ENCODE data around the gene CBLB. TPM values are rescaled to one million over a fixed set of nuclear protein-coding genes. Genes with fewer than 3 reads are reported as not detected.

Gene CBLB
- total RNA-seq, 5 donors from 2014 or later (not counting 1 experiment from before 2014, with no cell fraction given) = 81.3 to 120 (median 99.6) TPM

DNA sequence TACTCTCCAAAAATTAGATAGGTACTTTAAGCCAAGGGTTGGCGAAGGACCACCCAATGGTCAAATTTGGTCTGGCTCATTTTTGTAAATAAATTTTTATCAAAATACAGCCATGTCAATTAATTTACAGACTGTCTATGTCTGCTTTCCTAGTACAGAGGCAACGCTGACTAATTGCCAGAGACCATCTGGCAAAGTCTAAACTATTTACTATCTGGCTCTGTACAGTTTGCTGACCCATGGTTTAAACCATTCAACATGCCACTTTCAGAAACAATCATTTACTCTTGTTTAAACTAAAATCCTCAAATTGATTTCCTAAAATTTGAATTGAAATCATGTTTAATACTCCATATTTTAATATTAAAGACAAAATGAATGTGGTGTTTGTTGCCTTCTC, 25.9 kb downstream of the CBLB start:
- Histone ChIP-seq H3K36me3 (ENCODE audit: control insufficient read depth in 2 of 2, extremely low read depth in 1 of 2, insufficient read depth in 1 of 2, low read length in 1 of 2) (peaks cover 0 to 29% of the 10 kb centered on the region in 2 donors), H3K27me3 (replicated peaks in 1 of 2; ENCODE audit: control insufficient read depth in 2 of 2, extremely low read depth in 1 of 2, insufficient read depth in 2 of 2, low read length in 1 of 2) (no peaks in the 10 kb centered on the region), H3K4me1 (ENCODE audit: control insufficient read depth in 1 of 2, extremely low read depth in 1 of 2, insufficient read depth in 2 of 2, low read length in 2 of 2) (peaks cover 7 to 14% of the 10 kb centered on the region in 2 experiments), H3K4me3 (ENCODE audit: control insufficient read depth in 1 of 2, extremely low read depth in 1 of 2, low read length in 1 of 2) (no peak overlapping the region), H3K9me3 (no peaks in the 10 kb centered on the region), H3K27ac (ENCODE audit: low read length) (no peak overlapping the region)
- CTCF ChIA-PET = no interaction called here
- POLR2A ChIA-PET = no interaction called here
- no peaks in the 10 kb centered on the region for H3K27me3 Mint-ChIP-seq
- H3K36me3 Mint-ChIP-seq = peaks cover 45% of the 10 kb centered on the region
- no peak overlapping the region for H3K27ac Mint-ChIP-seq
- H3K4me1 Mint-ChIP-seq = peaks cover 51 to 63% (median 62%) of the 10 kb centered on the region in 3 donors
- WGBS (ENCODE audit: insufficient coverage) = 100% methylated on average over 1 of the region's 2 CpGs
- ATAC-seq (replicated peaks in 1 of 4) (no peak), DNase-seq (no peak)
- H3K9me3 Mint-ChIP-seq = no peaks in the 10 kb centered on the region
- no peak overlapping the region for H3K4me3 Mint-ChIP-seq

DNA sequence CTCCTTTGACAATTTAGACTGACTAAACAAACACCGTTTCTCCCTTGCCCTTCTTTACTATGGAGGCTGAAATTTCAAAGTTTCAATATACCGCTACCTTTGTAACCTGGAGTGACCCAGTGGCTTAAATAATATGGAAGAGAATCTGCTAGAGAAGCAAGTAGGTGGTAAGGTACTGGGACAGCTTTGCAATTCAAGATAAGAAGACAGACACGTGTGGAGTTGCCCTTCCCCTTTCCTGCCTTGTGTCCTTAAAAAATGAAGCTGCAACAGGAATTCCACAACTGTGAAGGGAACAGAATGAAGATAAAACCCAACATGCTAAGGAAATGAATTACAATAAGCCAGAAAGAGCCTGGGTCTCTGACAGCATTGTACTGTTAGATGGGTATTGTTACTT, 26.4 kb downstream of the CBLB start:
- Mint-ChIP-seq H3K27ac (peak overlapping the region; percentile 46 to 69), H3K9me3 (no peaks in the 10 kb centered on the region), H3K27me3 (no peaks in the 10 kb centered on the region), H3K4me1 (peaks cover 51 to 61% (median 61%) of the 10 kb centered on the region in 3 donors), H3K36me3 (peaks cover 43% of the 10 kb centered on the region), H3K4me3 (no peak overlapping the region)
- Histone ChIP-seq H3K9me3 (no peaks in the 10 kb centered on the region), H3K4me1 (ENCODE audit: control insufficient read depth in 1 of 2, extremely low read depth in 1 of 2, insufficient read depth in 2 of 2, low read length in 2 of 2) (peaks cover 7 to 10% of the 10 kb centered on the region in 2 experiments), H3K27me3 (replicated peaks in 1 of 2; ENCODE audit: control insufficient read depth in 2 of 2, extremely low read depth in 1 of 2, insufficient read depth in 2 of 2, low read length in 1 of 2) (no peaks in the 10 kb centered on the region), H3K4me3 (ENCODE audit: control insufficient read depth in 1 of 2, extremely low read depth in 1 of 2, low read length in 1 of 2) (no peak overlapping the region), H3K27ac (ENCODE audit: low read length) (no peak overlapping the region), H3K36me3 (ENCODE audit: control insufficient read depth in 2 of 2, extremely low read depth in 1 of 2, insufficient read depth in 1 of 2, low read length in 1 of 2) (peaks cover 0 to 27% of the 10 kb centered on the region in 2 donors)
- WGBS (ENCODE audit: insufficient coverage) = 100% methylated on average over 1 of the region's 3 CpGs
- ATAC-seq (replicated peaks in 1 of 4) = no peak
- POLR2A ChIA-PET = no interaction called here
- CTCF ChIA-PET = no interaction called here
- no peak for DNase-seq

DNA sequence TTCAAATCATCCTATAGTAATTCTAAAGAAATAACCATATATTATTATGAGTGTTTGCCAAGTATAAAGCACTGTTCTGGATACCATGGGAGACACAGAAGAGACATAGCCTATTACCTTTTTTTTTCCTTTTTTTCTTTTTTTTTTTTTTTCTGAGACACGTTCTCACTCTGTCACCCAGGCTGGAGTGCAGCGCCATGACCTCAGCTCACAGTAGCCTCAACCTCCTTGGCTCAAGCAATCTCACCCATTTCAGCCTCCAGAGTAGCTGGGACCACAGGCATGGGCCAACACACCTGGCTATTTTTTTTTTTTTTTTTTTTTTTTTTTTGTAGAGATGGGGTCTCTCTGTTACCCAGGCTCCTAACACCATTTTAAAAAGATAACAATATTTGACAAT, 30.9 kb downstream of the CBLB start:
- CTCF ChIA-PET = interaction anchor here (0.7 kb wide), 3 partner anchors 14 to 1228 kb away, joined by 3 to 4 read pairs (median 3); no protein-coding TSS in a partner anchor
- no peak overlapping the region for H3K4me3 ChIP-seq (ENCODE audit: control insufficient read depth in 1 of 2, extremely low read depth in 1 of 2, low read length in 1 of 2)
- H3K36me3 ChIP-seq (ENCODE audit: control insufficient read depth in 2 of 2, extremely low read depth in 1 of 2, insufficient read depth in 1 of 2, low read length in 1 of 2) = peaks cover 0 to 22% of the 10 kb centered on the region in 2 donors
- DNase-seq (no peak), ATAC-seq (replicated peaks in 1 of 4) (no peak)
- no peaks in the 10 kb centered on the region for H3K27me3 Mint-ChIP-seq
- H3K27ac ChIP-seq (ENCODE audit: low read length) = no peak overlapping the region
- H3K27ac Mint-ChIP-seq = peak overlapping the region in 1 of 2 donors; percentile 53
- H3K4me1 ChIP-seq (ENCODE audit: control insufficient read depth in 1 of 2, extremely low read depth in 1 of 2, insufficient read depth in 2 of 2, low read length in 2 of 2) = peaks cover 4 to 10% of the 10 kb centered on the region in 2 experiments
- no CpG with 5 or more reads among the region's 2 CpGs for WGBS (ENCODE audit: insufficient coverage)
- H3K36me3 Mint-ChIP-seq = peaks cover 57% of the 10 kb centered on the region
- POLR2A ChIA-PET = interaction anchor here in 1 of 2 donors (0.6 to 1.5 kb wide), 3 partner anchors 14 to 31 kb away, joined by 3 to 5 read pairs (median 4); partner anchors contain the start of gene CBLB
- peaks cover 68 to 71% (median 70%) of the 10 kb centered on the region in 3 donors for H3K4me1 Mint-ChIP-seq
- no peaks in the 10 kb centered on the region for H3K9me3 ChIP-seq
- H3K9me3 Mint-ChIP-seq = no peaks in the 10 kb centered on the region
- H3K27me3 ChIP-seq (replicated peaks in 1 of 2; ENCODE audit: control insufficient read depth in 2 of 2, extremely low read depth in 1 of 2, insufficient read depth in 2 of 2, low read length in 1 of 2) = no peaks in the 10 kb centered on the region
- H3K4me3 Mint-ChIP-seq = no peak overlapping the region

DNA sequence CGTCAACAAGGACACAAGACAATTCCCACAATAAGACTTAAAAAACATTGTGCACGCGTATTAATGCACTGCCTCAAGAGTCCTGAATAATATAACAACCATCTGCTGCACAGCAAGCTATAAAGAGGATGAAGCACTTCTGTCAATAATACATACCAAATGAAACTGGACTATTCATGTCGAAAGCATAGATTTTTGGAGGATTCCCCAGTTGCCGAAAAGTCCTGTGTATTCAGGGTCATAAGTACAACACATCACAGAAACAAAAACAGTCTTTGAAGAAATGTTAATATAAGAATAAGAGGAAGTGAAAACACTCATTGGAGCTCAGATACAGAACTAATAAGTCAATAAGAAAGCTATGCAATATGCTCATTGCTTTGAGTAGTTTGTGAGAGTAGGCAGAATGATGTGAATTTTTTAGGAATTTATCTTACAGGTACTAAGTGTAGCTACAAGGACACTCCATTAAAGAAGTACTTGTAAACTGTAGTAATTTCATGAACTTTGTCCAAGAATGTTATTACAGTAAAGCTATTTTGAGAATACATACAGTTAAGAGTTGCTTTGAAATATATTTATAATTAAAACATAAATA, 31.6 kb downstream of the CBLB start:
- Histone ChIP-seq H3K27me3 (replicated peaks in 1 of 2; ENCODE audit: control insufficient read depth in 2 of 2, extremely low read depth in 1 of 2, insufficient read depth in 2 of 2, low read length in 1 of 2) (no peaks in the 10 kb centered on the region), H3K27ac (ENCODE audit: low read length) (peak overlapping the region; percentile 54), H3K36me3 (ENCODE audit: control insufficient read depth in 2 of 2, extremely low read depth in 1 of 2, insufficient read depth in 1 of 2, low read length in 1 of 2) (peaks cover 0 to 17% of the 10 kb centered on the region in 2 donors), H3K4me1 (ENCODE audit: control insufficient read depth in 1 of 2, extremely low read depth in 1 of 2, insufficient read depth in 2 of 2, low read length in 2 of 2) (peaks cover 6 to 16% of the 10 kb centered on the region in 2 experiments), H3K9me3 (no peaks in the 10 kb centered on the region), H3K4me3 (ENCODE audit: control insufficient read depth in 1 of 2, extremely low read depth in 1 of 2, low read length in 1 of 2) (peak overlapping the region in 1 of 2 donors; percentile 9)
- ChIA-PET CTCF (interaction anchor here in 1 of 2 donors (0.7 kb wide), 1 partner anchor 370 kb away, joined by 3 read pairs; no protein-coding TSS in a partner anchor), POLR2A (interaction anchor here in 1 of 2 donors (0.6 to 1.5 kb wide), 5 partner anchors 12 to 49 kb away, joined by 3 to 5 read pairs (median 3); partner anchors contain the start of gene CBLB)
- DNase-seq (no peak), ATAC-seq (replicated peaks in 1 of 4) (no peak)
- peaks cover 57% of the 10 kb centered on the region for H3K36me3 Mint-ChIP-seq
- peak overlapping the region; percentile 81 to 91 for H3K27ac Mint-ChIP-seq
- peaks cover 72 to 73% (median 73%) of the 10 kb centered on the region in 3 donors for H3K4me1 Mint-ChIP-seq
- peak overlapping the region; percentile 30 to 73 (median 63) for H3K4me3 Mint-ChIP-seq
- no peaks in the 10 kb centered on the region for H3K27me3 Mint-ChIP-seq
- no peaks in the 10 kb centered on the region for H3K9me3 Mint-ChIP-seq
- no CpG with 5 or more reads among the region's 5 CpGs for WGBS (ENCODE audit: insufficient coverage)

DNA sequence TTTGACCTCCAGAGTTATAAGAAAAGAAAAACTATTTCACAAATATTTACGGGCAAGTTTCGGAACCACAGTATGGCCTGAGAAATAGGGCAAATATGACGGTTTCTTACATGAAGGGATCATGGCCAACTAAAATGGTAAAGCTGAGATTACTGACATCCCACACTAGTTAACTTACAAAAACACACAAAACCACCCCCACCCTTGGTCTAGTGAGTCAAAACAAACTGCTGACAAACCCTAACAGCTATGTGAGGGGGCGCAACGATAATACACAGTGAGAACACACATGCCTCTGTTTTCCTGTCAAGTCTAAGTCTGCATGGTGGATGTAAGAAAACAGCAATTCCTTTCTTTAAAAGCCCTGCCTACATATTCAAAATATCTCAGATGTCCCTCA, 32.3 kb downstream of the CBLB start:
- Histone ChIP-seq H3K4me1 (ENCODE audit: control insufficient read depth in 1 of 2, extremely low read depth in 1 of 2, insufficient read depth in 2 of 2, low read length in 2 of 2) (peaks cover 6 to 18% of the 10 kb centered on the region in 2 experiments), H3K4me3 (ENCODE audit: control insufficient read depth in 1 of 2, extremely low read depth in 1 of 2, low read length in 1 of 2) (peak overlapping the region in 1 of 2 donors; percentile 8), H3K27me3 (replicated peaks in 1 of 2; ENCODE audit: control insufficient read depth in 2 of 2, extremely low read depth in 1 of 2, insufficient read depth in 2 of 2, low read length in 1 of 2) (no peaks in the 10 kb centered on the region), H3K9me3 (no peaks in the 10 kb centered on the region), H3K36me3 (ENCODE audit: control insufficient read depth in 2 of 2, extremely low read depth in 1 of 2, insufficient read depth in 1 of 2, low read length in 1 of 2) (peaks cover 0 to 11% of the 10 kb centered on the region in 2 donors), H3K27ac (ENCODE audit: low read length) (peak overlapping the region; percentile 54)
- ChIA-PET CTCF (interaction anchor here in 1 of 2 donors (0.7 kb wide), 1 partner anchor 370 kb away, joined by 3 read pairs; no protein-coding TSS in a partner anchor), POLR2A (interaction anchor here in 1 of 2 donors (0.6 to 1.5 kb wide), 4 partner anchors 11 to 50 kb away, joined by 3 to 4 read pairs (median 3); no protein-coding TSS in a partner anchor)
- peaks cover 54% of the 10 kb centered on the region for H3K36me3 Mint-ChIP-seq
- H3K4me1 Mint-ChIP-seq = peaks cover 74 to 79% (median 76%) of the 10 kb centered on the region in 3 donors
- peak overlapping the region; percentile 30 to 73 (median 63) for H3K4me3 Mint-ChIP-seq
- DNase-seq (peak in 10 of 35 experiments; percentile 9 to 49 (median 18)), ATAC-seq (replicated peaks in 1 of 4) (peak in 3 of 4 experiments; percentile 43 to 67 (median 56))
- H3K27ac Mint-ChIP-seq = peak overlapping the region; percentile 81 to 91
- no peaks in the 10 kb centered on the region for H3K27me3 Mint-ChIP-seq
- H3K9me3 Mint-ChIP-seq = no peaks in the 10 kb centered on the region
- WGBS (ENCODE audit: insufficient coverage) = 40% methylated on average over 1 of the region's 5 CpGs

DNA sequence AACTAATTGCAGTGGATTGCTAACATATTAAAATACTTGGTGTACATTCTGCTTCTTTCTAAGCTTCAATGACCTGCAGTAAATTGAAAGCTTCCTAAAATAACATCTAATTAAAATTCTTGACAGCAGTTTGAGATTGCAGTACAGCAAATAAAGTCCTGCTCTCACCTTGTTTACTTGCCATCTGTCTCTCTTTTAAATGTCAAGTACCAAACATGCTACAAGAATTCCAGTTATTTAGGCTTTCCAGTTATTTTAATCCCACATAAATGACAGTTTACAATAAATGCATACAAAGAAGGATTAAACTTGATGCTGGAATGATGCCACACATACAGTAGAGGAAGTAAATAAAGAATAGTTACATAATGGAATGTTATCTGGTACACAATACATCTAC, 33.2 kb downstream of the CBLB start:
- Mint-ChIP-seq H3K27ac (peak overlapping the region; percentile 70 to 81), H3K36me3 (peaks cover 61% of the 10 kb centered on the region), H3K4me3 (no peak overlapping the region), H3K4me1 (peaks cover 83 to 87% (median 85%) of the 10 kb centered on the region in 3 donors), H3K27me3 (no peaks in the 10 kb centered on the region), H3K9me3 (no peaks in the 10 kb centered on the region)
- no peak for ATAC-seq (replicated peaks in 1 of 4)
- Histone ChIP-seq H3K27ac (ENCODE audit: low read length) (peak overlapping the region; percentile 54), H3K4me3 (ENCODE audit: control insufficient read depth in 1 of 2, extremely low read depth in 1 of 2, low read length in 1 of 2) (no peak overlapping the region), H3K9me3 (no peaks in the 10 kb centered on the region), H3K36me3 (ENCODE audit: control insufficient read depth in 2 of 2, extremely low read depth in 1 of 2, insufficient read depth in 1 of 2, low read length in 1 of 2) (peaks cover 0 to 9% of the 10 kb centered on the region in 2 donors), H3K27me3 (replicated peaks in 1 of 2; ENCODE audit: control insufficient read depth in 2 of 2, extremely low read depth in 1 of 2, insufficient read depth in 2 of 2, low read length in 1 of 2) (no peaks in the 10 kb centered on the region), H3K4me1 (ENCODE audit: control insufficient read depth in 1 of 2, extremely low read depth in 1 of 2, insufficient read depth in 2 of 2, low read length in 2 of 2) (peaks cover 9 to 24% of the 10 kb centered on the region in 2 experiments)
- DNase-seq = no peak
- CTCF ChIA-PET = interaction anchor here in 1 of 2 donors (0.9 kb wide), 1 partner anchor 12 kb away, joined by 3 read pairs; no protein-coding TSS in a partner anchor
- POLR2A ChIA-PET = no interaction called here
